ENCODE data around the gene RASSF1. TPM values are rescaled to one million over a fixed set of nuclear protein-coding genes. Genes with fewer than 3 reads are reported as not detected.
"Not testable (repeated sequence)": the region's sequence is repeated elsewhere in the genome, so short reads cannot be mapped to it uniquely, and the experiment has no call there.

Gene RASSF1
- total and polyA plus RNA-seq, 2 donors from 2014 or later = 19.1 to 28.9 TPM

- Histone ChIP-seq H3K9me3 (ENCODE audit: control insufficient read depth in 2 of 3, insufficient read depth in 1 of 3, low read length in 3 of 3) (no peaks in the 10 kb centered on the region), H3K36me3 (ENCODE audit: control insufficient read depth in 2 of 3, insufficient read depth in 3 of 3, low read length in 3 of 3) (peaks cover 0 to 25% (median 9%) of the 10 kb centered on the region in 3 donors), H3K4me3 (ENCODE audit: low read length in 3 of 3) (no peak overlapping the region), H3K27me3 (ENCODE audit: control insufficient read depth, insufficient read depth, low read length) (no peaks in the 10 kb centered on the region), H3K4me1 (ENCODE audit: control insufficient read depth in 2 of 3, insufficient read depth in 2 of 3, low read depth in 1 of 3, low read length in 3 of 3) (peaks cover 3 to 17% (median 16%) of the 10 kb centered on the region in 3 donors), H3K27ac (ENCODE audit: low read depth in 2 of 2, low read length in 2 of 2) (no peak overlapping the region), H3K9ac (ENCODE audit: low read length in 3 of 3) (no peak overlapping the region)
- DNase-seq (no peak), FAIRE-seq (no peak)
- intact Hi-C loops (cut with DNase I) = no loop called here
- TF ChIP-seq CTCF (IDR thresholded peaks at IDR 0.05; ENCODE audit: borderline replicate concordance, extremely low read depth, insufficient read depth) = no peak
Measured at GRCh38 chr3:50288387-50289007, 52.1 kb downstream of the RASSF1 start.

GRCh38 chr3:50287262-50287661 lies 53.4 kb downstream of the RASSF1 start:
- Histone ChIP-seq H3K4me3 (ENCODE audit: low read length in 3 of 3) (no peak overlapping the region), H3K27me3 (ENCODE audit: control insufficient read depth, insufficient read depth, low read length) (no peaks in the 10 kb centered on the region), H3K4me1 (ENCODE audit: control insufficient read depth in 2 of 3, insufficient read depth in 2 of 3, low read depth in 1 of 3, low read length in 3 of 3) (peaks cover 0 to 8% (median 8%) of the 10 kb centered on the region in 3 donors), H3K36me3 (ENCODE audit: control insufficient read depth in 2 of 3, insufficient read depth in 3 of 3, low read length in 3 of 3) (peaks cover 0 to 25% (median 9%) of the 10 kb centered on the region in 3 donors), H3K9me3 (ENCODE audit: control insufficient read depth in 2 of 3, insufficient read depth in 1 of 3, low read length in 3 of 3) (no peaks in the 10 kb centered on the region), H3K9ac (ENCODE audit: low read length in 3 of 3) (no peak overlapping the region), H3K27ac (ENCODE audit: low read depth in 2 of 2, low read length in 2 of 2) (no peak overlapping the region)
- TF ChIP-seq CTCF (IDR thresholded peaks at IDR 0.05; ENCODE audit: borderline replicate concordance, extremely low read depth, insufficient read depth) = no peak
- no peak for FAIRE-seq
- intact Hi-C loops (cut with DNase I) = no loop called here
- DNase-seq = no peak

- Histone ChIP-seq H3K36me3 (ENCODE audit: control insufficient read depth in 2 of 3, insufficient read depth in 3 of 3, low read length in 3 of 3) (peaks cover 0 to 25% (median 9%) of the 10 kb centered on the region in 3 donors), H3K9me3 (ENCODE audit: control insufficient read depth in 2 of 3, insufficient read depth in 1 of 3, low read length in 3 of 3) (no peaks in the 10 kb centered on the region), H3K27me3 (ENCODE audit: control insufficient read depth, insufficient read depth, low read length) (no peaks in the 10 kb centered on the region), H3K9ac (ENCODE audit: low read length in 3 of 3) (no peak overlapping the region), H3K4me1 (ENCODE audit: control insufficient read depth in 2 of 3, insufficient read depth in 2 of 3, low read depth in 1 of 3, low read length in 3 of 3) (peaks cover 0 to 6% (median 5%) of the 10 kb centered on the region in 3 donors), H3K4me3 (ENCODE audit: low read length in 3 of 3) (no peak overlapping the region), H3K27ac (ENCODE audit: low read depth in 2 of 2, low read length in 2 of 2) (no peak overlapping the region)
- no peak for TF ChIP-seq CTCF (IDR thresholded peaks at IDR 0.05; ENCODE audit: borderline replicate concordance, extremely low read depth, insufficient read depth)
- no peak for DNase-seq
- intact Hi-C loops (cut with DNase I) = no loop called here
- FAIRE-seq = no peak
Measured at GRCh38 chr3:50286322-50287227, 54.1 kb downstream of the RASSF1 start.

GRCh38 chr3:50284121-50284520 lies 56.5 kb downstream of the RASSF1 start:
- H3K27ac ChIP-seq (ENCODE audit: low read depth in 2 of 2, low read length in 2 of 2); FAIRE-seq; H3K9me3 ChIP-seq (ENCODE audit: control insufficient read depth in 2 of 3, insufficient read depth in 1 of 3, low read length in 3 of 3); H3K4me3 ChIP-seq (ENCODE audit: low read length in 3 of 3); H3K4me1 ChIP-seq (ENCODE audit: control insufficient read depth in 2 of 3, insufficient read depth in 2 of 3, low read depth in 1 of 3, low read length in 3 of 3); intact Hi-C loops (cut with DNase I); DNase-seq; H3K27me3 ChIP-seq (ENCODE audit: control insufficient read depth, insufficient read depth, low read length); H3K9ac ChIP-seq (ENCODE audit: low read length in 3 of 3): not testable (repeated sequence)
- H3K36me3 ChIP-seq (ENCODE audit: control insufficient read depth in 2 of 3, insufficient read depth in 3 of 3, low read length in 3 of 3) = peaks cover 0 to 16% (median 9%) of the 10 kb centered on the region in 3 donors

All from kidney (tissue), 14 donors.